ENCODE measurements around the gene TSC22D4. TPM values are rescaled to one million over a fixed set of nuclear protein-coding genes. Genes with fewer than 3 reads are reported as not detected.
"Not testable (repeated sequence)": the region's sequence is repeated elsewhere in the genome, so short reads cannot be mapped to it uniquely, and the experiment has no call there.

TSC22D4 gene
- polyA plus RNA-seq, 1 experiment = 10.2 TPM

GRCh38 chr7:100510437-100511239, 31.6 kb upstream of the TSC22D4 start:
- no peak for DNase-seq (ENCODE audit: low read depth, low spot score)
- no peak for TF ChIP-seq CTCF (IDR thresholded peaks at IDR 0.05; ENCODE audit: low read depth, low read length)
- CTCF ChIA-PET = no interaction called here
- no peaks in the 10 kb centered on the region for H3K9me3 ChIP-seq (ENCODE audit: control insufficient read depth, insufficient read depth, low read length)
- no peaks in the 10 kb centered on the region for H3K27me3 ChIP-seq (ENCODE audit: control insufficient read depth, insufficient read depth, low read length)
- no peak overlapping the region for H3K4me3 ChIP-seq (ENCODE audit: low read depth, low read length)
- H3K27ac ChIP-seq (ENCODE audit: low read depth, low read length) = no peak overlapping the region
- POLR2A ChIA-PET = no interaction called here

- DNase-seq (ENCODE audit: low read depth, low spot score) = peak; percentile 78
- ChIA-PET CTCF (no interaction called here), POLR2A (no interaction called here)
- no peaks in the 10 kb centered on the region for H3K27me3 ChIP-seq (ENCODE audit: control insufficient read depth, insufficient read depth, low read length)
- TF ChIP-seq CTCF (IDR thresholded peaks at IDR 0.05; ENCODE audit: low read depth, low read length) = no peak
- H3K4me3 ChIP-seq (ENCODE audit: low read depth, low read length) = no peak overlapping the region
- peak overlapping the region; percentile 57 for H3K27ac ChIP-seq (ENCODE audit: low read depth, low read length)
- no peaks in the 10 kb centered on the region for H3K9me3 ChIP-seq (ENCODE audit: control insufficient read depth, insufficient read depth, low read length)
Observed at GRCh38 chr7:100509231-100509630, 30.2 kb upstream of the TSC22D4 start.

- DNase-seq (ENCODE audit: low read depth, low spot score) = no peak
- no peak overlapping the region for H3K27ac ChIP-seq (ENCODE audit: low read depth, low read length)
- POLR2A ChIA-PET = no interaction called here
- H3K27me3 ChIP-seq (ENCODE audit: control insufficient read depth, insufficient read depth, low read length) = no peaks in the 10 kb centered on the region
- H3K4me3 ChIP-seq (ENCODE audit: low read depth, low read length) = no peak overlapping the region
- no peaks in the 10 kb centered on the region for H3K9me3 ChIP-seq (ENCODE audit: control insufficient read depth, insufficient read depth, low read length)
- CTCF ChIA-PET = interaction anchor here (0.6 to 1.2 kb wide), 3 partner anchors 30 to 201 kb away, joined by 3 to 5 read pairs (median 4); no protein-coding TSS in a partner anchor
- no peak for TF ChIP-seq CTCF (IDR thresholded peaks at IDR 0.05; ENCODE audit: low read depth, low read length)
Observed at GRCh38 chr7:100506356-100506923, 27.4 kb upstream of the TSC22D4 start.

GRCh38 chr7:100504887-100505611, 26.0 kb upstream of the TSC22D4 start:
- no peak overlapping the region for H3K4me3 ChIP-seq (ENCODE audit: low read depth, low read length)
- no peaks in the 10 kb centered on the region for H3K27me3 ChIP-seq (ENCODE audit: control insufficient read depth, insufficient read depth, low read length)
- H3K27ac ChIP-seq (ENCODE audit: low read depth, low read length) = no peak overlapping the region
- TF ChIP-seq CTCF (IDR thresholded peaks at IDR 0.05; ENCODE audit: low read depth, low read length) = no peak
- CTCF ChIA-PET = interaction anchor here (0.7 kb wide), 1 partner anchor 29 kb away, joined by 5 read pairs; no protein-coding TSS in a partner anchor
- no peak for DNase-seq (ENCODE audit: low read depth, low spot score)
- H3K9me3 ChIP-seq (ENCODE audit: control insufficient read depth, insufficient read depth, low read length) = no peaks in the 10 kb centered on the region
- POLR2A ChIA-PET = interaction anchor here (0.5 to 0.7 kb wide), 2 partner anchors 11 to 94 kb away, joined by 4 read pairs; no protein-coding TSS in a partner anchor

GRCh38 chr7:100504031-100504430, 25.0 kb upstream of the TSC22D4 start:
- H3K4me3 ChIP-seq (ENCODE audit: low read depth, low read length); H3K27me3 ChIP-seq (ENCODE audit: control insufficient read depth, insufficient read depth, low read length); DNase-seq (ENCODE audit: low read depth, low spot score); H3K27ac ChIP-seq (ENCODE audit: low read depth, low read length); H3K9me3 ChIP-seq (ENCODE audit: control insufficient read depth, insufficient read depth, low read length); POLR2A ChIA-PET: not testable (repeated sequence)
- CTCF ChIA-PET = interaction anchor here (0.7 kb wide), 1 partner anchor 30 kb away, joined by 5 read pairs; no protein-coding TSS in a partner anchor

GRCh38 chr7:100500743-100501142, 21.7 kb upstream of the TSC22D4 start:
- POLR2A ChIA-PET; DNase-seq (ENCODE audit: low read depth, low spot score); H3K27ac ChIP-seq (ENCODE audit: low read depth, low read length); H3K4me3 ChIP-seq (ENCODE audit: low read depth, low read length); H3K27me3 ChIP-seq (ENCODE audit: control insufficient read depth, insufficient read depth, low read length); CTCF ChIA-PET; H3K9me3 ChIP-seq (ENCODE audit: control insufficient read depth, insufficient read depth, low read length): not testable (repeated sequence)
